ENCODE data around the gene LHX6. TPM values are rescaled to one million over a fixed set of nuclear protein-coding genes. Genes with fewer than 3 reads are reported as not detected.

Gene LHX6
- total and polyA plus RNA-seq, 2 experiments from 2014 or later = 1.0 to 1.2 TPM

GRCh38 chr9:122184551-122184950, 44.2 kb downstream of the LHX6 start:
- H3K4me2 ChIP-seq = no peak overlapping the region
- Mint-ChIP-seq H3K27me3 (ENCODE audit: insufficient read depth, low read depth, poor library complexity) (peaks cover 4% of the 10 kb centered on the region), H3K4me3 (no peak overlapping the region), H3K27ac (no peak overlapping the region), H3K9me3 (no peaks in the 10 kb centered on the region; the same call in 2 of the 3 replicates), H3K36me3 (ENCODE audit: low read depth) (no peaks in the 10 kb centered on the region), H3K4me1 (peaks cover 2% of the 10 kb centered on the region; the same call in 1 of the 3 replicates)
- no peak overlapping the region for H3K27ac ChIP-seq (ENCODE audit: low read depth)
- ATAC-seq (no peak), DNase-seq (ENCODE audit: low spot score) (no peak)
- no peaks in the 10 kb centered on the region for H3K27me3 ChIP-seq (ENCODE audit: insufficient read depth)
- no peak overlapping the region for H2AFZ ChIP-seq
- TF ChIP-seq JUNB (IDR thresholded peaks at IDR 0.05; ENCODE audit: unreplicated experiment) (no peak), STAT1 (IDR thresholded peaks at IDR 0.05; ENCODE audit: unreplicated experiment) (no peak), ZNF462 (CRISPR knock-in tag; IDR thresholded peaks at IDR 0.05) (no peak), ZNF114 (CRISPR knock-in tag; IDR thresholded peaks at IDR 0.05) (no peak), EZH2 (IDR thresholded peaks at IDR 0.05; ENCODE audit: low read depth, unreplicated experiment) (no peak), EZH2phosphoT487 (IDR thresholded peaks at IDR 0.05; ENCODE audit: unreplicated experiment) (no peak), CREB1 (CRISPR knock-in tag; IDR thresholded peaks at IDR 0.05; ENCODE audit: low read depth) (no peak), NANOG (IDR thresholded peaks at IDR 0.05; ENCODE audit: borderline replicate concordance) (no peak)
- TF ChIP-seq, protein P1, sequence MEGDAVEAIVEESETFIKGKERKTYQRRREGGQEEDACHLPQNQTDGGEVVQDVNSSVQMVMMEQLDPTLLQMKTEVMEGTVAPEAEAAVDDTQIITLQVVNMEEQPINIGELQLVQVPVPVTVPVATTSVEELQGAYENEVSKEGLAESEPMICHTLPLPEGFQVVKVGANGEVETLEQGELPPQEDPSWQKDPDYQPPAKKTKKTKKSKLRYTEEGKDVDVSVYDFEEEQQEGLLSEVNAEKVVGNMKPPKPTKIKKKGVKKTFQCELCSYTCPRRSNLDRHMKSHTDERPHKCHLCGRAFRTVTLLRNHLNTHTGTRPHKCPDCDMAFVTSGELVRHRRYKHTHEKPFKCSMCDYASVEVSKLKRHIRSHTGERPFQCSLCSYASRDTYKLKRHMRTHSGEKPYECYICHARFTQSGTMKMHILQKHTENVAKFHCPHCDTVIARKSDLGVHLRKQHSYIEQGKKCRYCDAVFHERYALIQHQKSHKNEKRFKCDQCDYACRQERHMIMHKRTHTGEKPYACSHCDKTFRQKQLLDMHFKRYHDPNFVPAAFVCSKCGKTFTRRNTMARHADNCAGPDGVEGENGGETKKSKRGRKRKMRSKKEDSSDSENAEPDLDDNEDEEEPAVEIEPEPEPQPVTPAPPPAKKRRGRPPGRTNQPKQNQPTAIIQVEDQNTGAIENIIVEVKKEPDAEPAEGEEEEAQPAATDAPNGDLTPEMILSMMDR (conservative IDR thresholded peaks at IDR 0.05; ENCODE audit: low read depth in 2 of 2) = no peak
- TF ChIP-seq, protein P2, sequence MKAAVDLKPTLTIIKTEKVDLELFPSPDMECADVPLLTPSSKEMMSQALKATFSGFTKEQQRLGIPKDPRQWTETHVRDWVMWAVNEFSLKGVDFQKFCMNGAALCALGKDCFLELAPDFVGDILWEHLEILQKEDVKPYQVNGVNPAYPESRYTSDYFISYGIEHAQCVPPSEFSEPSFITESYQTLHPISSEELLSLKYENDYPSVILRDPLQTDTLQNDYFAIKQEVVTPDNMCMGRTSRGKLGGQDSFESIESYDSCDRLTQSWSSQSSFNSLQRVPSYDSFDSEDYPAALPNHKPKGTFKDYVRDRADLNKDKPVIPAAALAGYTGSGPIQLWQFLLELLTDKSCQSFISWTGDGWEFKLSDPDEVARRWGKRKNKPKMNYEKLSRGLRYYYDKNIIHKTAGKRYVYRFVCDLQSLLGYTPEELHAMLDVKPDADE (IDR thresholded peaks at IDR 0.05) = no peak
- TF ChIP-seq, protein P3, sequence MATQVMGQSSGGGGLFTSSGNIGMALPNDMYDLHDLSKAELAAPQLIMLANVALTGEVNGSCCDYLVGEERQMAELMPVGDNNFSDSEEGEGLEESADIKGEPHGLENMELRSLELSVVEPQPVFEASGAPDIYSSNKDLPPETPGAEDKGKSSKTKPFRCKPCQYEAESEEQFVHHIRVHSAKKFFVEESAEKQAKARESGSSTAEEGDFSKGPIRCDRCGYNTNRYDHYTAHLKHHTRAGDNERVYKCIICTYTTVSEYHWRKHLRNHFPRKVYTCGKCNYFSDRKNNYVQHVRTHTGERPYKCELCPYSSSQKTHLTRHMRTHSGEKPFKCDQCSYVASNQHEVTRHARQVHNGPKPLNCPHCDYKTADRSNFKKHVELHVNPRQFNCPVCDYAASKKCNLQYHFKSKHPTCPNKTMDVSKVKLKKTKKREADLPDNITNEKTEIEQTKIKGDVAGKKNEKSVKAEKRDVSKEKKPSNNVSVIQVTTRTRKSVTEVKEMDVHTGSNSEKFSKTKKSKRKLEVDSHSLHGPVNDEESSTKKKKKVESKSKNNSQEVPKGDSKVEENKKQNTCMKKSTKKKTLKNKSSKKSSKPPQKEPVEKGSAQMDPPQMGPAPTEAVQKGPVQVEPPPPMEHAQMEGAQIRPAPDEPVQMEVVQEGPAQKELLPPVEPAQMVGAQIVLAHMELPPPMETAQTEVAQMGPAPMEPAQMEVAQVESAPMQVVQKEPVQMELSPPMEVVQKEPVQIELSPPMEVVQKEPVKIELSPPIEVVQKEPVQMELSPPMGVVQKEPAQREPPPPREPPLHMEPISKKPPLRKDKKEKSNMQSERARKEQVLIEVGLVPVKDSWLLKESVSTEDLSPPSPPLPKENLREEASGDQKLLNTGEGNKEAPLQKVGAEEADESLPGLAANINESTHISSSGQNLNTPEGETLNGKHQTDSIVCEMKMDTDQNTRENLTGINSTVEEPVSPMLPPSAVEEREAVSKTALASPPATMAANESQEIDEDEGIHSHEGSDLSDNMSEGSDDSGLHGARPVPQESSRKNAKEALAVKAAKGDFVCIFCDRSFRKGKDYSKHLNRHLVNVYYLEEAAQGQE (IDR thresholded peaks at IDR 0.05; ENCODE audit: unreplicated experiment) = no peak
- no peaks in the 10 kb centered on the region for H3F3A ChIP-seq (replicated peaks; ENCODE audit: low read depth)
- H4K20me1 ChIP-seq (replicated peaks; ENCODE audit: insufficient read depth) = no peaks in the 10 kb centered on the region
- no peaks in the 10 kb centered on the region for H3K79me2 ChIP-seq (replicated peaks; ENCODE audit: insufficient read depth)
- H3K4me1 ChIP-seq (ENCODE audit: insufficient read depth) = no peaks in the 10 kb centered on the region
- no peak overlapping the region for H3K4me3 ChIP-seq
- no peaks in the 10 kb centered on the region for H3K9me2 ChIP-seq (ENCODE audit: insufficient read depth)
- H3K36me3 ChIP-seq (ENCODE audit: insufficient read depth) = no peaks in the 10 kb centered on the region

Data from GM23338 (cell line).